HG03039 (cell line): Measurements from ENCODE around the gene XPO1.
"Not testable (repeated sequence)": the region's sequence is repeated elsewhere in the genome, so short reads cannot be mapped to it uniquely, and the experiment has no call there.

ENCODE experiments used
- ATAC-seq: cut with Tn5 transposase; IDR thresholded peaks from one replicate; pipeline ENCODE4 v1.9.1; 2021; ENCODE audit warnings: mild to moderate bottlenecking, moderate library complexity; ENCODE audit not compliant: unreplicated experiment

Gene XPO1

DNA sequence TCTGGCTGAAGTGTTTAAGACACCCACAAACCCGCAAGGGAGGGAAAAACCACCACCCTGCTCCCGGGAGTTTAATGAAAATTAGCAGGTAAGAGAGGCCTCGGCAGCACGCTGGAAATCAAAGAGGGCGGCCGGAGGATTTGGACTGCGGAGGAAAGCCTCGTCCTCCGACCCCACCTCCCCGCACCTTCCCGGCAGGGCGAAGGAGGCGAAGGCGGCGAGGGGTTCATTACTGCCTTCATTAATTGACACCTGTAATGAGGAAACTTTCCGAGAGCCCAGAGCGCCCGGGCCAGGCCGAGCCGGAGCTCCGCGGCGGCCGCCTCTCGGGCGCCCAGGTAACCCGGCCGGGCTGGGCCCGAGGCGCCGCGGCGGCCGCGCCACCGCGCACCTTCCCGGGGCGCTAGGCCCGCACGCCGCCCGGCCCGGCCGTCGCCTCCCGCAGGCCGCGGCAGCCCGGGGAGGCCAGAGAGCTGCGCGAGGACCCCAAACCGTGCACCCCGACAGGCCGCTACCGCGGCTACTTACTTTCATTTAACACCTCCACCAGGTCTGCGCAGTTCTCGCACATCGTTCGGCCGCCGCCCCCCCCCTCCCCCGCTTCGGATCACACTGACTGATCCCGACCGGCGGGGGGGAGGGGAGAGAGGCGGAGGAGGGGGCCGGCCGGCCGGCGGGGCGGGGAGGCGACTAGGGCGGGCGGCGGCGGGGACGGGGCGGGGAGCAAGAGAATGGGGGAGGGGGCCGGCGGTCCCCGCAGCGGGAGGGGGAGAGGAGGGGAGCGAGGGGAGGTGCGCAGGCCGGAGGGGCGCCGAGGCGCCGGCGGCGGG, 67.8 kb downstream of the XPO1 start:
- ATAC-seq = peak; percentile 23

DNA sequence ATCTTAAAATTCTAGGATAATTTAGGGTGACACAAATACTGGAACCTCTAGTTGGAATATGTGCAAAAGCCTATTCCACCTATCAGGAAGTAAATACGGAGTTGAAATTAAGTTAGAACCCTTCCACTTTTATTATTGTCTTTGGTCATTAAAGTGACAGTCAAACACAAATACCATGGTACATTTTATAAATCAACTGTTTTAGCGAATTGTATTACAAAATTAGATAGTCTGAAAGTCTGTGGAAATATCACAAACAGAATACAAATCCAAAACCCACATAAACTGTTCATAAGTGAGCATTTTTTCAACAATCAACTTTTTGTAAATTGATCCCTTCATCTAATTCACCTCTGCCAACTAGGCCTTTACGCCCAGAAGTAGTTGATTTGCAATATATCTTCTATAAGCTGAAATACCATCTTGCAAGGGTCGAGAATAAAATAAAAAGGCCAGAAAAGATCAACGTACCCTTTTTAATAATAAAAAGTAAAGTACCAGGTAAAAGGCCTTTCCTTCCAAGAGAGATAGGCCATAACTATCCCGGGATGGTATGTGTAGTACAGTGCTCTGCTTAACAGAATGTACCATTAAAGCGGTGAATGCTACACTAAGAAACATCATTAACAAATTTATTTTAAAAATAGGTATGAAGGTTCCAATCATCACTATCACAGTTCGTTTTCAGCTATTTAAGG, 68.6 kb downstream of the XPO1 start:
- ATAC-seq = no peak

DNA sequence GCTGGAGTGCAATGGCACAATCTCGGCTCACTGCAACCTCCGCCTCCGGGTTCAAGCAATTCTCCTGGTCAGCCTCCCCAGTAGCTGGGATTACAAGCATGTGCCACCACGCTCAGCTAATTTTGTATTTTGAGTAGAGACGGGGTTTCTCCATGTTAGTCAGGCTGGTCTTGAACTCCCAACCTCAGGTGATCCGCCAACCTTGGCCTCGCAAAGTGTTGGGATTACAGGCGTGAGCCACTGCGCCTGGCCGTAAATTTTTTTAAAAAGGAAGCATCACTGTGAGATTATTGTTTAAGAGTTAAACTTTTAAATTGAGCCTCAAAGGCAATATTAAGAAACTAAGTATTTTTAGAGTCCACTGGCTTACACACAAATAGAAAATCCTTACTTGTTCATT, 69.9 kb downstream of the XPO1 start:
- ATAC-seq = not testable (repeated sequence)

DNA sequence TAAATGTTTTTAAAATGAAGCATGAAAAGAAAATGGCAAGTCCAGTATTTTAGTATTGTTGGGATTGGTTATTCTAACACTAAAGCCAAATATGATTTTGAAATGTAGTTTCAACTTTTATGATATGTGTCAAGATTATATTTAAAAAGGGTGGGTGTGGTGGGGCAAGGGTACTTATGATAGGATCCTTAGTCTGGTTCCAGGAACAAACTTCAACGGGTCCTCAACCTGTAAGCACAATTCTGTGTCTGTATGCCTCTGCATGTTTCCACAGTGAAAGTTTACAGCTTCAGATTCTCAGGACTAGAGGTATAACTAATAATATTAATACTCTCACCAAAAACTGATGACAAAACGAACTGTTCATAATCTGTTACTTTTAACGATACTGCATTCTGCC, 73.1 kb downstream of the XPO1 start:
- ATAC-seq = no peak

DNA sequence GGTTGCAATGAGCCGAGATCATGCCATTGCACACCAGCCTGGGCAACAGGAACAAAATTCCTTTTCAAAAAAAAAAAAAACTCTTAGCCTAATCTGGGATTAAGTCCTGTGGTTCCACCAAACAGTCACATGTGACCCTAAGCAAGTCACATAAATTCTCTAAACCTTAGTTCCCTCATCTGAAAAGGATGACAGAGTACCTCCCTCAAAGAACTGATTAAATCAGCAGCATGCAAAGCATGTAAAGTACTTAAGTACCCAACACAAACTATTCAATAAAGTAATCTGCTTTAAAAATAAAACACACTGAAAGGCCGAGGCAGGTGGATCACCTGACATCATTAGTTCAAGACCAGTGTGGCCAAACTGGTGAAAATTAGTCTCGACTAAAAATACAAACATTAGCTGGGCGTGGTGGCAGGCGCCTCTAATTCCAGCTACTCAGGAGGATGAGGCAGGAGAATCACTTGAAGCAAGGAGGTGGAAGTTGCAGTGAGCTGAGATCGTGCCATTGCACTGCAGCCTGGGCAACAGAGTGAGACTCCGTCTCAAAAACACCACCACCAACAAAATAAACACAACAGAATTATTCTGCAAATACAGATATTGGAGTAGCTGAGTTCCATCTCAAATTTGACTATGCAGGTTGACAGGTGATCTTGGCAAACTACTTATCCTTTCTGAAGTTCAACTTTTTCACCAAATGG, 74.2 kb downstream of the XPO1 start:
- ATAC-seq = no peak

DNA sequence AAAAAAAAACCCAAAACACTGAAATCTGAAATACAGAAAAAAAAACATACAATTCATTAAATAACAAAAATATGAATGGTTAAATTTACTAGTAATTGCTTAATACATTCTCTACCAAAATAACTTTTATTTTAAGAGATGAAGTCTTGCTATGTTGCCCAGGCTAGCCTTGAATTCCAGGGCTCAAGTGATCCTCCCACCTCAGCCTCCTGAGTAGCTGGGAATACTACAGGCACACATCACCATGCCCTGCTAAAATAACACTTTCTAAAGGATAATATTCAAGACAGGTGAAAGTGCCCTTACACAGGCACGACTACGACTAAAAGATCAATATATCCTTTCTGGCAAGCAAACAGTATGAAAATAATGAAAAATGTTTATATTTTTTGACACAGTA, 76.8 kb downstream of the XPO1 start:
- ATAC-seq = no peak

DNA sequence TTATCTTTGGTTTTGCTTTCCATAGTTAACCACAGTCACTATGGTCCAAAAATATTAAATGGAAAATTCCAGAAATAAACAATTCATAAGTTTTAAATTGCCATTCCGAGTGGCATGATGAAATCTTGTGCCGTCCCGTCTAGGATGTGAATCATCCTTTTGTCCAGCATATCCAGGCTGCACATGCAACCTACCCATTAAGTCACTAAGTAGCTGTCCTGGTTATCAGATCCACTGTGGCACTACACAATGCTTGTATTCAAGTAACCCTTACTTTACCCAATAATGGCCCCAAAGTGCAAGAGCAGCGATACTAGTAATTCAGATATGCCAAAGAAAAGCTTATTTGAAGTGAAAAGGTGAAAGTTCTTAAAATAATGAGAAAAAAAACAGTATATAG, 78.0 kb downstream of the XPO1 start:
- ATAC-seq = no peak

DNA sequence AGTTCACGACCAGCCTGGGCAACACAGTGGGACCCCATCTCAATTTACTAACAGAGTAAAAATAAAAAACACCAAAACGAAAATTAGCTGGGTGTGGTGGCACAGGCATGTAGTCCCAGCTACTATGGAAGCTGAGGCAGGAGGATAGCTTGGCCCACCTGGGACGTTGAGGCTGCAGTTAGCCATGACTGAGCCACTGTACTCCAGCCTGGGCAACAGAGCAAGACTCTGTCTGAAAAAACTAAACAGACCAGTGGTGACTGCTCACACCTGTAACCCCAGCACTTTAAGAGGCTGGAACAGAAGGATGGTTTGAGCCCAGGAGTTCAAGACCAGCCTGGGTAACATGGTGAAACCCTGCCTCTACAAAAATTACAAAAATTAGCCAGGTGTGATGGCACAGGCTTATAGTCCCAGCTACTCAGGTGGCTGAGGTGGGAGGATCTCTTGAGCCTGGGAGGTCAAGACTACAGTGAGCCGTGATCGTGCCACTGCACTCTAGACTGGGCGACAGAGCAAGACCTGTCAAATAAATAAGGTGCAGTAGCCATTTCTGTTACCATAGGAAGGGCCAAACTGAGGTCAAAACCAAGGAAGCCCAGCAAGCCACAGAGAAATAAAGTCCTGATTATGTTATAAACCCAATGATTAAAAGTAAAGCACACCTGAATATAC, 81.3 kb downstream of the XPO1 start:
- no peak for ATAC-seq

DNA sequence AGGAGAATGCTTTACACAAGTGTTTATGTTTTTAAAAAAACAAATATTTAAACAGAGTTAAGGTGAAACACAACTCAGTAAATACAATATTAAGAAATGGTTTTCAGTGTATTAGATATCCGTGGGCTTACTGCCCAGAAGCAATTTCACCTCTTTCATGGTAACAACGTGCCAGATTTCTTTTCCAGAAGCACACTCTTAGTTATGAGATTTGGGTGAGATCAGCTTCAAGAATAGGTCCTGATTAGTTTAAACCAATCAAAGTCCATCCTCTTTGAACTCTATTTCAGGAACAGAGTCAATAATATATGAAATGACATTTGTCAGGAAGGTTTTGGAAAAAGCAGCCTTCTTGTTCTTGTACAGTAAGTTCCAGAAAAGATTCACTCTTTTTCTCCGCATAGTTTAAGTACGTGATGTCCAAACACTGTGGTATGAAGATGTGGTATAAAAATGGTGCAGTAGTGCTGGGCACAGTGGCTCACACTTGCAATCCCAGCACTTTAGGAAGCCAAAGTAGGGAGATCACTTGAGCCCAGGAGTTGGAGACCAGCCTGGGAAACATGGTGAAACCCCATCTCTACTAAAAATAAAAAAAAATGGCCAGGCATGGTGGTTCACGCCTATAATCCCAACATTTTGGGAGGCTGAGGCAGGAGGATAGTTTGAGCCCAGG, 81.9 kb downstream of the XPO1 start:
- no peak for ATAC-seq

DNA sequence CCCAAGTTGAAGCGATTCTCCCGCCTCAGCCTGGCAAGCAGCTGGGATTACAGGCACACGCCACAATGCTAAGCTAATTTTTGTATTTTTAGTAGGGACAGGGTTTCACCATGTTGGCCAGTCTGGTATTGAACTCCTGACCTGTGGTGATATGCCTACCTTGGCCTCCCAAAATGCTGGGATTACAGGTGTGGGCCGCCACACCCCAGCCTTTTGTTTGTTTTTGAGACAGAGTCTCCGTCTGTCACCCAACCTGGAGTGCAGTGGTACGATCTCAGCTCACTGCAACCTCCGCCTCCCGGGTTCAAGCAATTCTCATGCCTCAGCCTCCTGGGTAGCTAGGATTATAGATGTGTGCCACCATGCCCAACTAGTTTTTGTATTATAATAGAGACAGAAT, 83.2 kb downstream of the XPO1 start:
- ATAC-seq = not testable (repeated sequence)

DNA sequence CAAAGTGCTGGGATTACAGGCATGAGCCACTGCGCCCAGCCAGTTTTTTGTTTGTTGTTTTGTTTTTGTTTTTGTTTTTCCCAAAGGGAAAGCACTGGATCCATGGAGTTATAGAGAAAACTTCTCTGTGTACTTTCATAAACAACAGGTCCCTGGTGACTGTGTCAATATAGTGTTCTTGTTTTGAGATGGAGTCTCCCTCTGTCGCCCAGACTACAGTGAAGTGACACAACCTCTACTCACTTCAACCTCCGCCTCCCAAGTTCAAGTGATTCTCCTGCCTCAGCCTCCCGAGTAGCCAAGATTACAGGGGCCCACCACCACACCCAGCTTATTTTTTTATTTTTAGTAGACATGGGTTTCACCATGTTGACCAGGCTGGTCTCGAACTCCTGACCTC, 83.8 kb downstream of the XPO1 start:
- no peak for ATAC-seq

DNA sequence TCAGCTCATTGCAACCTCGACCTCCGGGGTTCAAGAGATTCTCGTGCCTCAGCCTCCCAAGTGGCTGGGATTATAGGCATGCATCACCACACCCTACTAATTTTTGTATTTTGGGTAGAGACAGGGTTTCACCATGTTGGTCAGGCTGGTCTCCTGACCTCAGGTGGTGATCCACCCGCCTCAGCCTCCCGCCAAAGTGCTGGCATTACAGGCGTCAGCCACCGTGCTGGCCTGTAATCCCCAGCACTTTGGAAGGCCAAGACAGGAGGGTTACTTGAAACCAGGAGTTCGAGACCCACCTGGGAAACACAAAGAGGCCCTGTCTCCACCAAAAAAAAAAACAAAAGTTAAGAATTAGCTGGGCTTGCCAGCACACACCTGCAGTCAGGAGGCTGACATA, 85.8 kb downstream of the XPO1 start:
- no peak for ATAC-seq

DNA sequence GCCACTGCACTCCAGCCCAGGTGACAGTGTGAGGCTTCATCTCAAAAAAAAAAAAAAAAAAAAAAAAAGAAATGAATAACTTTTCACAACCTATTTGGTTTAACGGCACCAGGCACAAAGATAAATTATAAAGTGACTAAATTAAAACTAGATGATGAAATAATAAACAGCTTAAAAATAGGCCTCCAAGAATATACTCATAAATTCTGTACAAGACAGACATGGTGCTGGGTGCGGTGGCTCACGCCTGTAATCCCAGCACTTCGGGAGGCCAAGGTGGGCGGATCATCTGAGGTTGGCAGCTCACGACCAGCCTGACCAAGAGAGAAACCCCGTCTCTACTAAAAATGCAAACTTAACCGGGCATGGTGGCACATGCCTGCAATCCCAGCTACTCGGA, 87.0 kb downstream of the XPO1 start:
- ATAC-seq = no peak

DNA sequence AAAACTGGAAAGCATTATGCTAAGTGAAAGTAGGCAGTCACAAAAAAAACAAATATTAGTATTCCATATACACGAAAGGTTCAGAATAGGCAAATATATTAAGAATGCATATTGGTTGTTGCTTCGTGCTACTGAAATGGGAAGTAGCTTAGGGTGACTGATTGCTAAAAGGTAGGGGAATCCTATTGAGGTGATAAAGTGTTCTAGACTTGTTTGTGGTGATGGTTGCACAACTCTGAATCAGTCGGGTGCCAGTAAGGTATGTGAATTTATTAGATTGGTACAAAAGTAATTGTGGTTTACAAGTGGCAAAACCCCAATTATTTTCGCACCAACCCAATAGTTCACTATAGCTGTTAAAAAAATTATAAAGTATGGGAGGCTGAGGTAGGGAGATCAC, 88.0 kb downstream of the XPO1 start:
- ATAC-seq = no peak

DNA sequence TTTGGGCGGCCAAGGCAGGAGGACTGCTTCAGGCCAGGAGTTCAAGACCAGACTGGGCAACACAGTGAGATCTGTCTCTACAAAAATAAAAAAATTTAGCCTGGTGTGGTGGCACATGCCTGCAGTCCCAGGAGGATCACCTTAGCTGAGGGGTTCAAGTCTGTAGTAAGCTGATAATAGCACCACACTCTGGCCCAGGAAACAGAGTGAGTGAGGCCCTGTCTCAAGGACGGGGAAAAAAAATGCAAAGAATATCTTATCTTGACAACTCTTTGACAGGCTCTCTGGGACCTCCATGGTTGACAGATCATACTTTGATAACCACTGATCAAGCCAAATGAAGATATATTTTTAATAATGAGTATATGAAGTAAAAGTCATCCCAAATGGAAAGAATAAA, 89.9 kb downstream of the XPO1 start:
- no peak for ATAC-seq

DNA sequence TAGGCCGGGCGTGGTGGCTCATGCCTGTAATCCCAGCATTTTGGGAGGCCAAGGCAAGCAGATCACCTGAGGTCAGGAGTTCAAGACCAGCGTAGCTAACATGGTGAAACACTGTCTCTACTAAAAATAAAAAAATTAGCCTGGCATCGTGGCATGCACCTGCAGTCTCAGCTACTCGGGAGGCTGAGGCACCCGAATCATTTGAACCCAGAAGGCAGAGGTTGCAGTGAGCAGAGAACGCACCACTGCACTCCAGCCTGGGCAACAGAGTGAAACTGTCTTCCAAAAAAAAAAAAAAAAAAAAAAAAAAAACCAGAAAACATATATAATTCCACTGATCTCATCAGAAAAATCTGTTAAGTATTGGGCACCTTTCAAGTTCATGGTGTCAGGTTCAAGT, 91.2 kb downstream of the XPO1 start:
- ATAC-seq = not testable (repeated sequence)

DNA sequence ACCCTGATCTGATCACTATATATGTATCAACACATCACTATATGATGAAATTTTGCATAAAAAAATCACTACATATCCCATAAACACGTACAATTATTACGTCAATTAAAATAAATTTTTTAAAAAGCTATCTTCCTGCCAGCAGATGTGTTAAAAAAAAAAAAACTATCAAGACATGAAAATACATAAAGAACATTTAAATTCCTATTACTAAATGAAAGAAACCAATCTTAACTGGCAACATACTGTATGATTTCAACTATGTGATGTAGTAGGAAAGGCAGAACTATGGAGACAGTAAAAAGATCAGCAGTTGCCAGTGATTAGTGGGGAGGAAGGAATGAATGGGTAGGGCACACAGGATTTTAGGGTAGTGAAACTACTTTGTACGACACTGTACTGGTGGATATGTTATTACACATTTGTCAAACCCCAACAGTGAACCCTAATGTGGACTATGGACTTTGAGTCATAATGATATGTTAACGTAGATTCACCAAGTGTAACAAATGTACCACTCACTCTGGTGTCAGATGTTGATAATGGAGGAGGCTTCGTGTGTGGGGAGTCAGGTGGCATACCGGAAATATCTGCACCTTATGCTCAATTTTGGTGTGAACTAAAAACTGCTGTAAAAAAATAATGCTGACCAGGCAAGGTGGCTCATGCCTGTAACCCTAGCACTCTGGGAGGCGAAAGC, 94.7 kb downstream of the XPO1 start:
- peak; percentile 66 for ATAC-seq

DNA sequence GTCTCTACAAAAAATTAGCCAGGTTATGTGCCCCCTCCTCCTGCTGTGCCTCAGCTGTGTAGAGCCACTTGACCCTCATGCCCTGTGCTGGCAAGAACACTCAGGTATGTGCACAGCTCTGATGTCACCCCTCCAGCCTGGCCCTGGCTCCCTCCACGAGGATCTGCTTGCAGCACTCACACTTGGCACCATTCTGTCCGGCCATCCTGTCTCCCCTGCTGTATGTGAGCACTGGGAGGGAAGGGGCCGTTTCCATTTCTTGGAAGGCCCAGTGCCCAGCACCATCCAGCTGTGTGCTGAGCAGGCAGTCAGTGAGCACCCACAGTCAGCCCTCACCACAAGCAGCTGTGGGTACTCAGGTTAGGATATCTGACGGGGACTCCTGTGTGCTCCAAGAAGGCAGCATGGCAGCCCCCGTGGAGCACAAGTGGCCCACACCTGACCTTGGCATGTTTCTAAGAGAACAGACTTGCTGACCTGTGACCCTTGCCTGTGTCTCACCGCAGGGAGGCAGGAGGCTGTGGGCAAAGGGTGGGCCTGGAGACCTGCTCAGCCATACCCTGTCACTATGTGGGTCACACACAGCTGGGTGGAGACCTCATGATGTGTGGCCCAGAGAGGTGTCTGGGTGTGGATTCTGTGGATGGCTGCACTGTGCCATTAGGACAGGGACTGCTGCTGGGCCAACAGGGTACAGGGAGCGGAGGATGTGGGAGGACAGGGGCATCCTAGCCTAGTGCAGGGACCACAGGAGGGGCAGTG, 98.7 kb downstream of the XPO1 start:
- ATAC-seq = no peak

DNA sequence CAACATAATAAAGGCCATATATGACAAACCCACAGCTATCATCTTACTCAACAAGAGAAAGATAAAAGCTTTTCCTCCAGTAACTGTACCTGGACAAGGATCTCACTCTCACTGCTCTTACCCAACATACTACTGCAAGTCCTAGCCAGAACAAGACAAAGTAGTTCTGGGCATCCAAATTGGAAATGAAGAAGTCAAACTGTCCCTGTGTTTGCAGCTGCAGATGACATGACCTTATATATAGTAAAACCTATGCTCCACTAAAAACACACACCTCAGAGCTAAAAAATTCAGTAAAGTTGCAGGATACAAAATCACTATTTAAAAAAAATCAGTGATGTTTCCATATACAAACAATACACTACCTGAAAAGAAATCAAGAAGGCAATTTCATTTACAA, 99.5 kb downstream of the XPO1 start:
- no peak for ATAC-seq
